Liver (tissue), 3 donors: ENCODE measurements around the gene ZDHHC6.

Source experiments
- CTCF ChIP-seq: fragments of 150-350 bp; IDR thresholded peaks from 2 replicates; pipeline ENCODE4 v1.5.1; 2017; ENCODE audit warnings: improper control_type of control experiment, low read depth, low read length; ENCODE audit not compliant: missing input control
- JUND ChIP-seq, 2 donors: IDR thresholded peaks; 2 replicates each; pipeline ENCODE4 v1.6.1; 2016; ENCODE audit warnings: antibody characterized with exemption in 2 of 2
- MAX ChIP-seq: IDR thresholded peaks from 2 replicates; pipeline ENCODE4 v1.6.1; 2016; ENCODE audit warnings: antibody characterized with exemption
- RXRA ChIP-seq, 2 donors: IDR thresholded peaks; 2 replicates each; pipeline ENCODE4 v1.6.1; 2017 to 2018; ENCODE audit warnings: antibody characterized with exemption in 2 of 2, mild to moderate bottlenecking in 1 of 2
- YY1 ChIP-seq: IDR thresholded peaks from 2 replicates; pipeline ENCODE4 v1.6.1; 2016; ENCODE audit warnings: antibody characterized with exemption, mild to moderate bottlenecking
- donor health status: healthy.
- donor health status: healthy.

GRCh38 chr10:112456533-112456932, 9.8 kb upstream of the ZDHHC6 start:
- no peak for TF ChIP-seq MAX
- no peak for TF ChIP-seq CTCF
- TF ChIP-seq YY1, result no peak
- TF ChIP-seq JUND (IDR thresholded peaks at IDR 0.05), result no peak
- TF ChIP-seq RXRA (IDR thresholded peaks at IDR 0.05), result no peak
